Fibroblast of mammary gland (primary cell): Measurements from ENCODE around the gene KSR1.

Experiments
- DNase-seq: peaks from one replicate; pipeline ENCODE4 v3.0.0-alpha.2; 2010; ENCODE audit warnings: low read depth
- H3K4me3 ChIP-seq: 2 replicates; pipeline ENCODE4 v1.5.1; 2011; ENCODE audit warnings: low read depth, mild to moderate bottlenecking, low read length, moderate library complexity; ENCODE audit not compliant: control insufficient read depth
- CTCF ChIP-seq: conservative IDR thresholded peaks from 2 replicates; pipeline ENCODE4 v1.5.1; 2011; ENCODE audit warnings: low read depth, low read length, inconsistent platforms; ENCODE audit not compliant: control insufficient read depth, insufficient read depth

KSR1 gene

DNA sequence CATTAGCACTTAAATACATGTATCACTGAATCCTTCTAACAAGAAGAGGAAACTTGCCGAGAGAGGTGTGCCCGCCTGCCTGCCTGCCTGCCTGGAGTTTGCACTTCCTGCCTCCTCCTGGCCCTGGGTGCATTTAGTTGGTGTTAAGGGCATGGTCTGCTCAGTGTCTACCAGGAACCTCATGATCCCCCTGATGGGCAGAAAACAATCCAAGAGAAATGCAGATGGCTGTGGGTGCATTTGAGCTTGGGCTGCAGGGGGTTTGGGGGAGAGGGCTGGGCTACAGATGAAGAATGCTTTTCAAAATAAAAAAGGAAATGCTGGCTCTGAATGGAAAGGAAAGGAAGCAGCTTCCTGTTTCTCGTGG, 10.1 kb downstream of the KSR1 start:
- DNase-seq, result no peak
- TF ChIP-seq CTCF, result no peak
- no peak overlapping the region for H3K4me3 ChIP-seq

DNA sequence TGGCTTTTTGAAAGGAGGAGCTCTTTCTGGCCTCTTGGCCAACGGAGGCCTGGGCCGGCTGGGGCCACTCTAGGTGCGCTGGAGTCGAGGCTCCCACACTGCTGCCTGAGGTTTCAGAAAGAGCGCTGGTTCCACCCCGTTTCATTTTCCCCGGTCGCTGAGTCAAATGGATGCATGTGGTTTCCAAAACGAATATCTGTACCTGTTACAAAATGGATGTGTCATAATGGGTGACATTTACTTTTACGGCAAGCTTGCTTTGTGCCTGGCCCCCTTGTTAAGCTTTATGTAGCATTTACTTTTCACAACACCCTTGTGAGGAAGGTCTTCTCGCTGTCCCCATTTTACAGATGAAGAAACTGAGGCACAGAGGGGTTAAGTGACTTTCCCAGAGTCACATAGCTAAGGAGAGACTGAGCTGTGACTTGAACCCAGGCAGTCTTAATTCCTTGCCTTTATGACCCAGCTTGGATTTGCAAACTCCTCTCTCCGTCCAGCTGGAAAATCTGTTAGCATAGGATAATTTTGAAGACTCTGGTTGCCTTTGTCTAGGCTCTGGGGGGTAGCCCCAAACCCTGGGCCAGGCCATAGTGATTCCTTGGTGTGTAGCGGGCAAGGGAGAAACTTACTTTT, 10.6 kb downstream of the KSR1 start:
- no peak for DNase-seq
- no peak for TF ChIP-seq CTCF
- no peak overlapping the region for H3K4me3 ChIP-seq

GRCh38 chr17:27469256-27469655, 13.0 kb downstream of the KSR1 start:
- H3K4me3 ChIP-seq, result no peak overlapping the region
- DNase-seq, result no peak
- no peak for TF ChIP-seq CTCF

DNA sequence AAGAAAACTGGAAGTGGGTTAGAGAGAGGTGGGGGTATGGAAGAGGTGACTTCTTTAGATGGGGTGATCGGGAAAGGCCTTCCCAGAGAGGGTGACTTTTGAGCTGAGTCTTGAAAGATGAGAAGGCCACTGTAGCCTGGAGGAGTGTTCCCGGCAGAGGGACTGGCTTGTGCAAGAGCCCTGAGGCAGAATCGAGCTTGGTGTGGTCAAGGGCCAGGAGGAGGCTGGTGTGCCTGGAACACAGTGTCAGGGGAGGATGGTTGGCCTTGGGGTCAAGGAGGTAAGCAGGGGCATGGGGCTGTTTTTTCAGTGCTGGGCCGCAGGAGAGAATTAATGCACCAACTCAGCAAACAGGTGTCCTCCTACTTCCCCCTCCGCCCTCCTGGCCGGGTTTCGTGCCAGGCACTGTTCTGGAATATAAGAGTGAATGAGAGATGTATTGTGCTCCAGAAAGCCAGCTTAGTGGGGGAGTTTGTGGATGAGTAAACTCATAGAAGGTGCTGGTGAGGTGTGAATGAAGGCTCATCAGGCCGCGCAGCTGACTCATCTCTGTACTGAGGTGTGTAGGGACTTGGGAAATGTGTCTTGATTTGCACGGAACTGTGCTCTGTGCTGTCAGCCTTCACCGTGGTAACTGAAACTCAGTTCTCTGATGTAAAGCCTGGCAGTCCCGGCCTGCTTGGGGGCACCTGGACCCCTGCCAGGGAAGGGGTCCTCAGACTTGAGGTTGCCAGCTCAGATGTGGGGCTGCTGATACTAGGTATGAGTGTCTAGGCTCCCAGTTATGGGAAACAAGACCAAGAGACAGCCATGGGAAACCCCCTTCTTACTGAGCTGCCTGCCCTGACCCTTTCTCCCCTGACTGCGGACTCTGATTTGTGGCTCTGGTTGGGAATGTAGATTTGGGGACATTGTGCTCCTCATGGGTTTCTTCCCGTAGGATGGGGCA, 15.3 kb downstream of the KSR1 start:
- TF ChIP-seq CTCF, result no peak
- peak; percentile 21 for DNase-seq
- H3K4me3 ChIP-seq, result no peak overlapping the region

DNA sequence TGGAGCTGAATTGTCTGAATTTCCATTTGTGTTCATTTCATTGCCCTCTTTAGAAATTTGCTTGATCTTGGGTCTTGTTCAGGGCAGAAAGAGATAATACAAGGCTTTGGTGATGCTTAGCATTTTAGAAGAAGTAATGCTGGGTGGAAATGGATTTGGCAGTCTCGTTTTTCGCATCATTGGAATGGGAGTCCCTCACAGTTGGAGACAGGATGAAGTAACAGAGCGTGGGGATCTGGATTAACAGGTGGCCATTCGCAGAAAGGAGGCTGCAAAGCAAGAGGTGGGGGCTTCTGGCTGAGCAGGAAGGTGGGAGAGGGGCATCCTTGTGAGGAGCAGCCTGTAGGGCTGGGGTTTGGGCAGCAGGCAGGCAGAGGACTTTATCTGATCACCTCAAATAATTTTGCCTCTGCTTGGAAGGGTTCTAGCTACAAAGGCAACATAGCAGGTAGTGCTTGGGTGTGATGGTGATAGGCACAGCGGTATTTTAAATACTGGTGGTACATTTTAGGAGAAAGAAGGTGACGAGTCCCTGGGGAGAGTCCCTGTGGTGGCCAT, 17.0 kb downstream of the KSR1 start:
- no peak overlapping the region for H3K4me3 ChIP-seq
- no peak for TF ChIP-seq CTCF
- no peak for DNase-seq

GRCh38 chr17:27473748-27474609, 17.7 kb downstream of the KSR1 start:
- TF ChIP-seq CTCF, result no peak
- H3K4me3 ChIP-seq, result no peak overlapping the region
- DNase-seq, result no peak
